Right forelimb (tissue), 1 donor: ENCODE measurements around the gene TXNDC16.

Experiments used
- DNase-seq: peaks from one replicate; pipeline ENCODE4 v3.0.0-alpha.2; 2018

The TXNDC16 gene

GRCh38 chr14:52443506-52443905 lies 108.8 kb downstream of the TXNDC16 start:
- no peak for DNase-seq

DNA sequence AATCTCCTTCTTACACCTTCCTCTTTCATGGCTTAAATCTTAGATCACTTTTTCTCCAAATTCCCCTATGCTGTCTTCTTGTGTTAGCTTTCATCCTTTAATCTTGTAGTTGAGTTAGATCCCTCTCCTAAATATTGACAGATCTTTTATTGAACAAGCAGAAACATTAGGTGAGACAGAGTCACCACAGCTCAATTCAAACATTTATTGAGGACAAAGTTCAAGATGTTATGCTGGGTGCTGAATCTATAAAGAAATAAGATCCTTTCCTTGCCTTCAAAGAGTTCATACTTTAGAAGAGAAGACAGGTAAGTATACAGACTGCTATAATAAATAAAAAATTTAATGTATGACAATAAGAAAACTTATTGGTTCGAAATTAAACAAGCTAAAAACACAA lies 109.7 kb downstream of the TXNDC16 start:
- DNase-seq: no peak

DNA sequence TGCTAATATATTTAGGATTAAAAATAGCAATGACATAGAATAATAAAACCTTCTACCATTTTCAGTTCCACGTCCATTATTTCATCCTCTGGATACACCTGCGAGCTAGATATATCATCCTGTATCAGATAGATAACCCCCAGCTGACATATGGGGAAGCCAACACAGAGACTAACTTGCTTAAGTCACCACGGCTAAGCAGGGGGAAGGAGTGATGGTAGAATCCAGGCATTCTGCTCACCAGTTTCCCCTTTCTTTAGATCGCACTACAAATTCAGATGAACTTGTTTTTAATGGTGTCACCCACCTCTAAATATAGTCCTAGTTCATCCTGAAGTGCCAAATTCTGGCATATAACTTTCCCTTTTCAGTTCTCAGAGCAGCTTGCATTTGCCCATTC lies 110.1 kb downstream of the TXNDC16 start:
- DNase-seq: no peak

GRCh38 chr14:52439476-52439875 lies 112.8 kb downstream of the TXNDC16 start:
- DNase-seq: no peak

DNA sequence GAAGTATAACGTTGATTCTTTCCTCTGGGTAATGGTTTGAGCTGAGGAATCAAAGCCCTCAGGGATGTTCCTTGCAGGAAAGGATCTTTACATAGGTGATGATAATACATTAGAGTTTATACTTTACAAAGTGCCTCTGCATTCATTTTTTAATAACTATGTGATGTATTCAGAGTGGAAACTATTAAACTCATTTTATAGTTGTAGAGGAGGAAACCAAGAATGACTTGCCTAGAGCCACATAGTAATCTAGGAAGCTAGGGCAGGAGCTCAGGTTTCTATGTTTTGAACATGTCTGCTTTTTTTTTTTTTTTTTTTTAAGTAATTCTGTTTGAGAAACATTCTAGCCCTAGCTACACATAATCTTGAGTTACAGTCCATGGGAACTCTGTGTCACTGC lies 117.3 kb downstream of the TXNDC16 start:
- DNase-seq: no peak

DNA sequence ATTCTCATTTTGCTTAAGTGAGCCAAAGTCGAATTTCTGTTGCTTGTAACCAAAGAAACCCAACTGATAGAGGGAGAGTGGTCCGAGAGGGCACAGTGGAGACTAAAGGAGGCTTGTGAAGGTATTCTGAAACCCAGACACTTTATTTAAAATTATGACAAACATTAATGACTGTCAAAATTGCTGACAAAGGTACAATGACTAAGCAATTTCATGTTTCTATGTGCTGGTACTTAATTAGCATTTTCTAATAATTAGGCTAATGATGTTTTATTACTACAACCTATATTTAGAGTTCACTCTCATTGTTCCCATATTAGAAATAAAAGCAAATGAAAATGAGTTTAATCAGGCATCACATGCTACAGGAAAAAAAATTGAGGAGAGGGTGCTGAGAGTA lies 121.8 kb downstream of the TXNDC16 start:
- DNase-seq: no peak

DNA sequence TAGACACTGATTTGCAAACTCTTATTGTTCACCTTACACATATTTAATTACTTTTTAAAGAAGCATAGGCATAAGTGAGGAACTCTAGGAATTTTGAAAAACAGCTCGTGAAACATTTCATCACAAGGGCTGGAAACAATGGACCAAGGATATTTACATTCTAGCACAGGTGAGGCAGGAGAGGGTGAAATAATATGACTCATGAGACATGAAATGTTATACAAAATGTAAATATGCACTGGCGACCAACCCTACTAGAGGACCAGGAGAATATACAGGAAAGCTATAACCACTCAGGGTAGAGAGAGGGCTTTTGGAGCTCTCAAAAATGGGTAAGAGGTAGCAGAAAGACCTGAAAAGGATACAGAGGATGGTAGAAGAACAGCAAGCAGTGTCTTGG lies 122.9 kb downstream of the TXNDC16 start:
- DNase-seq: no peak

DNA sequence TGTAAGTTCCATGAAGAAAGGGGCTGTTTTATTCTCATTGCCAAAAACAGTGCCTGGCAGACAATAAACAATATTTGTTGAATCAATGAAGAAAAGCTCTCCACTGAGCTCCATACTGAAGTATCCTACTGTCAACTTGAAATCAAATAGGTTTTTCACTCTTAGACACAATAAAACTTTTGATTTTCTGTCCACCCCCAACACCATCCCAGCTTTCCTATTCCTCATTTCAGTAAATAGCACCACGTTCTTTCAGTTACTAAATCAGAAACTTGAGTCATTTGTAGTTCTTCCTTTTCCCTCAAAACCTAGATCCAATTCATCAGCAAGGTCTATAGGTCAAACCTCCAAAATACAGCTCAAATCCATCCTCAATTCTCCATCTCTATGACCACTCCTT lies 124.8 kb downstream of the TXNDC16 start:
- DNase-seq: no peak

DNA sequence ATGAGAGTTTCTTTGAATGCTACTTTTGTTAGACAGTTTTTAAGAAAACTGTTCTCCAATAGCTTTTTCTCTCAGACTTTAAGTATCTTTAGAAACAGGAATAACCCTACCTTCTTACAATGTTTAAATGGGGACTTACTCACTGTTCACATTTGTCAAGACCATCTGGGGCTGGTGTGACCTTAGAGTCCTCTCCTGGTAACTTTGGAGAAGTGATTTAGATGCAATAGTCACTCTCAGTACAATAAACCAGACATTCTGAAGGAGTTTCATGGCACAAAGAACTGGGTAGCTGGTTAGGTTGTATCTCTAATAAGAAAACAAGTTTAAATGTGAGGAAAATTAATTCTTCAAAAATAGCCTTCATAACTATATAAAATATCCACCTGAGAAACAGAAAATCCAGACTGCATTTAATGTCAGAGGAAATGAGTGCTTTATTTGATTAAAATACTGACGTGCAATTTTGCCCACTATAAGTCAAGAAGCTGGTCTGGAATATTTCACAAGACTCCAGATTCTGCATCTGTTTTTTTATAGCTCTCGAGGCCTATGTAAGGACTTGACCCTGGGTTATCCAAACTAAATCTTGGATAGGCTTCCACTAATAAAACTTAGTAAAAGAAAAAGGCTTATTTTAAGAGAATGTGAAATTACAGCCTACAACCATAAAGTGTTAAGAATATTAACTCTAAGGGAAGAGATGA lies 129.5 kb downstream of the TXNDC16 start:
- DNase-seq: no peak

DNA sequence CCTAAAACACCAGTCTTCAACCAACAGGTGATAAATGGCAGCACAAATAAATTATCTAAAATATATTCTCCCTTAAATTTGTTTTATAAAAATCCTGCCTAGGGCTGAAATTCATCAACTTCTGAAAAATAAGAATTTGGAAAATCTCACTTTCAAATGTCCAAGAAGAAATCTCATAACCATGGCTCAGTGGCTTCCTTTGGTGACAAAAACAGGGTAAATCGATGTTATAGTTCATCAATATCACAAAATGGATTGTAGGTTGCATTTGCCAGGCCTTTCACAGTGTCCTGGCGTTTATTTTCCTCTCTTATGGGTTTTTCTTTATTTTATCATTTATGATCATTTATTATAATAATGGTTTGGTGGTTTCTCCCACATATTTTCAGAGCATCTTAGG lies 135.2 kb downstream of the TXNDC16 start:
- no peak for DNase-seq

GRCh38 chr14:52413729-52414408 lies 138.4 kb downstream of the TXNDC16 start:
- DNase-seq: no peak

DNA sequence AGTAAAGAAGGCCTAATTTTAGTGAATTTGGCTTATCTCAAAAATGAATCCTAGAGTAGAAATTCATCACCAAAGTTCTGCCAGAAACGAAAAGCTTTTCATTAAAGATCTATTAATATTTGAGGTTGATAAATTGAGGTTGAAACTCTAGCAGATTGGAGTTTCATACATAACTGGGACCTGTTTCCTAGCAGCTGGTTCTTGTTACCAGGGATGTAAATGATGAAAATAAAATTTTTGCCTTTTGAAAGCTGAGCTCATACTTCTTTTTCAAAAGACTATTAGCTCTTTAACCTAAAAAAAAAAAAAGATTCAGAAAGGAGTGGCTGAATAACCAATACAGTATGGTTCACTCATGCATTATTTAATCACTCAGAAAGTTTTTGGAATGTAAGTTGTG lies 139.9 kb downstream of the TXNDC16 start:
- DNase-seq: no peak

DNA sequence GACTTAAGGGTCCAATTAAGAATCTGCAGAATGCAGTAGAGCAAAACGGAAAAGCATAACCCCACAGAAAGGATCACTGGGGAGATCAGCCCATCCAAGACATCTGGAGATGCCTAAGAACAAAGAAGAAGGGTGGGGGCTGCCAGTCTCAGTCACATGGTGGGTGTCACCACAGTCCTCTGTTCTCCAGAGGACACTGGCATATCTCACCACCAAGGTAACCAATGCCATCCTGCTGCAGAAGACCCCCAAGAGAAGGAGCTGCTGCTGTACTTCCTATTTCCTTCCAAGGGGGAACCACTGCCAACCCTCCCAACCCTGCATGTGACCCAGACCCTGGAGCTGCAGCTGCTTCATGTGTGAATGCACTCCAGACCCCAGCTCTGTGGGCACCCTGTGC lies 147.0 kb downstream of the TXNDC16 start:
- DNase-seq: no peak

DNA sequence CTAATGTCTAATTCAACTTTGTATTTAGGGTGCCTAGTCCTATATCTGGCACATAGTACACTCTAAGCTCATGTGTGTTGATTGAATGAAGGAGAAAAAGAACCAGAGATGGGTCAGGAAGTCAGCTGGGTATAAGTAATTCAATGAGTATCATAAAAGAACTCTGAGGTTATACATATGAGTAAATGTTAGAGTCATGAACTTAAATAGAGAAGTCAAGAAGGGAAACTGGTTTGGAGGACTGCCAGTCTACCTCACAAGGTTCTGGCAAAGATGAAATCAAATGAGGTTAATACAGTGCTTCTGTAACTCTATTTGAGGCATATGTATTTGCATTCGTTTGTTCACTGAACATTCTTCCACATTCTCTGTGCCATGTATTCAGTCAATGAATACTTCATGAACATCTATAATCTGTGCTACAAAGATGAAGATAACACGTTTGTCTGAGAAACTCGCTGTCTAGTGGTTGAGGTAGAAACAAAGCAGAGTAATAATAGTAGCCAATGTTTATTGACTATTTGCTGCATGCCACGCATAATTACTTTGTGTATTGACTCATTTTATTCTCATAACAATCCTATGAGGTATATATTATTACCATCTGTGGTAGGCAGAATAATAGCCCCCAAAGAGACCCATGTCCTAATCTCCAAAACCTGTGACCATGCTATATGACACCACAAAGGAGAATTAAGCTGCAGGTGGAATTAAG lies 149.3 kb downstream of the TXNDC16 start:
- DNase-seq: no peak

GRCh38 chr14:52400846-52401245 lies 151.5 kb downstream of the TXNDC16 start:
- no peak for DNase-seq

DNA sequence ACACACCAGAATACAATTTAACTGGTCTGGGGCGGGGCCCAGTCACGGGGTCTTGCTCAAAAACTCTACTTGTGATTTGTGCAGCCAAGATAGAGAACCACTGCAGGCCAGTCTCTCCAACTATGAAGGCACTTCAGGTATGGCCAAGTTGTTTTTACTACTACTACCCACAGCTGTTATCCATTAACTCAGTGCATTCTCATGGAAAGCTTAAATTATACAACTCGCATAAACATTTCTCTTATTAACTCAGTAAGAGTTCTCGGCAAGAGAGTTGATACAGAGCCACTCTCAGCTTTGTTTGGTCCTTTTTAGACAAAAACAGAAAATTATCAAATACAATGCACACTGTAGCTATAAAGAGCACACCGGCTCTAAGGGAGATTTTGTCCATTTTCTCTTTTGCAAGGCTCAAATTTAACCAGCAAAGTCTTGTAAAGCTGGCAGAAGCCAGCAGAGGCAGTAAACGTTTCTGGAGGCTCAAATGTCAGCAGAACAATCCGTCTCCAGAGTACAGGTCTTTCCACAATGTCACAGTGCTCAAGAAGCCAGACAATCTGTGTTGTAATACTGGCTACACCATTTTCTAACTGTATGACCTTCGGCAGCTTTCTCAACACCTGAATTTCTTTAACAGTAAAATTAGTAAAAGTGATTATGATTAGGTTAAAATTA lies 152.2 kb downstream of the TXNDC16 start:
- DNase-seq: no peak

DNA sequence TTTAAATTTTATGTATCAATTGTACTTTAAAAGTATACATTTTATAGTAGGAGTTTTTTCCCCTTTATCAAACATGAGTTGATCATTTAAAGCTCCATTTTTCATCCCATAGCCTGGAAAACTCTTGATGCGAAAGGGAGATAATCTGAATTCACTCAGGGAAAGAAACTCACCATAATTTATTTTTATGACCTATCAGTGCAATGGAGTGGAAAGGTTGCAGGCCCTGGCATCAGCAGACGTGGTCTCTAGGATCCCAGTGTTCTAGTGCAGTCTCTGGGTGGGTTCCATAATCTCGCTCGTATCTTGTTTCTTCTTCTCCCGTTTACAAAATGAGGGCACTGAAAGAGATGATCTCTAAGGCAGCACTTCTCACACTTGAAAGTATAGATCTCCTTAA lies 153.2 kb downstream of the TXNDC16 start:
- DNase-seq: no peak

DNA sequence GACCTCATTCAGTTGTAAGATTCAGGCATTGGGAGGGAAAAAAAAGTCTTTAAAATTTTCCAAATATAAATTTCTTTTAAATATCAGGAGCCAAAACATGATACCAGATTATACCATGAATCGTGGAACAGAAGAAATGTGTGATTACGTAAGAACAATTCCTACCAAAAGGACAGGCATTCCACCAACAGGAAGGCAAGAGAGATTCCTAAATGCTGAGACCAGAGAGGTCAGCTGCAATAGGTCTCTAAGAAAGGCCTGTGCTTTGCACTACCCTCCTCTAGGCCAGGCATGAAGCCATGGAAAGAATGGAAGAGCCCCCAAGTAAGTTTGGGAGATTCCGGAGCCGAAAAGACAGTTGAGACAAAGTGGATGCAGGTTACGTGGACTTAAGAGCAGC lies 154.5 kb downstream of the TXNDC16 start:
- no peak for DNase-seq

DNA sequence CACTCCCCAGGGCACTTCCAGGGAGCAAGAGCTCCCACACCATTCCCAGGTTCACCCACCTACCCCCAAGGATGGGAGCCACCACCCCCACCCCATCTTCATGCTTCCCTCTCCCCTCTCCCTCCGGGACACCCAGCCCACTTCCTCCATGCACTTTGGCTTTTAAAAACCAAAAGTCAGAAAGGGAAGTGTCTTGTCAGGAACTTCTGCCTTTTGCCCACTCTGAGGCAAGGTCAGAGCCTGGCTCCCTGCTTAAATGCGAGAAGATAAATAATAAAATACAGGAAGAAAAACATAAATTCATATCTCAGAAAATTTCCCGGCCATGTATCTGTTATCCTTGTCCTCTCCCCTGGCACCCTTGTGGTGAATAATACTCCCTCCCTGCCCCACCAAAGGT lies 156.6 kb downstream of the TXNDC16 start:
- no peak for DNase-seq

DNA sequence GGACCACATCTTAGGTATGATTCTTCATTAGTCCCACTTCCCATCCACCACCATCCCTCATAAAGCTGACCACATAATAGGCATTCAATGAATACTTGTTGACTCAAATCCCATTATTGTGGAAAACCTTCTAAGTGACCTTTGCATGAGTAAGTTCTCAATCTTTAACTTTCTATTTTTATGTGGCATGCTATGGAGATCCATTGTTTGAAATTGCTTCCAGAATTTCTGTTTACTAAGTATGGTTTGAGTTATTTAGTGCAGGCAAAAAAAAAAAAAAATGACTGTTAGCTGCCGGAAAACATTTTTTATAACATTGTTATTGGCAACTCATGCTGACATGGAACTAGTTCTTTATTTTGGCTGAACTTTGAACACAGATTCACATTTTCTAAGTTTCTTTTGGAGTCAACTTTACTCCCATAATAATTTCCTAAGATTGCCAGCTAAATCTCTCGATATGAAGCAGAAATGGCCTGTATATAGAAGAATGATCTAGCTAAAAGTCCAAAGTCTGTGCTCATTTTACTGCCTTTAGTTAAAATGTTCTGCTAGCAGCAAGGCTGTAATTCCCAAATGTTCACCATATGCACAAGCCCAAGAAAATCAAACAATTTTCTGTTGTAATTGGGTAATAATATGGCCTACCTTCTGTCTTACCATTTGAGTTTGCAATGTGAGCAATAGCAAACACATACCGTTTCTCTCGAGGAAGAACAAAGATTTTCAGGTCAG lies 160.3 kb downstream of the TXNDC16 start:
- DNase-seq: no peak
